GM23248 (cell line): Measurements from ENCODE around the gene RUFY3.
"Not testable (repeated sequence)": the region's sequence is repeated elsewhere in the genome, so short reads cannot be mapped to it uniquely, and the experiment has no call there.

Experiments
- EZH2 ChIP-seq: fragments of 200-600 bp; sonication (generic); IDR thresholded peaks from 2 replicates; pipeline ENCODE4 v1.6.1; 2018; ENCODE audit warnings: antibody characterized with exemption, mild to moderate bottlenecking; ENCODE audit not compliant: insufficient read depth, poor library complexity, severe bottlenecking
- EZH2phosphoT487 ChIP-seq: fragments of 200-600 bp; sonication (generic); IDR thresholded peaks from 2 replicates; pipeline ENCODE4 v1.6.1; 2018; ENCODE audit warnings: antibody characterized with exemption, moderate library complexity, mild to moderate bottlenecking, low read depth; ENCODE audit not compliant: insufficient read depth

- not testable (repeated sequence) for TF ChIP-seq EZH2phosphoT487, EZH2
These were observed 118.9 kb downstream of the RUFY3 start for GRCh38 chr4:70840631-70841030.
